Measurements from ENCODE around the gene BGN. TPM values are rescaled to one million over a fixed set of nuclear protein-coding genes. Genes with fewer than 3 reads are reported as not detected.

BGN gene
- total RNA-seq, 1 experiment from 2014 or later = 5.7 TPM

- peak; percentile 41 for DNase-seq (ENCODE audit: low read depth)
These were observed 34.0 kb upstream of the BGN start for GRCh38 chrX:153460826-153461225.

- DNase-seq (ENCODE audit: low read depth) = no peak
These were observed 32.5 kb upstream of the BGN start for GRCh38 chrX:153462291-153462690.

- no peak for DNase-seq (ENCODE audit: low read depth)
These were observed 31.7 kb upstream of the BGN start for GRCh38 chrX:153463031-153463430.

GRCh38 chrX:153463556-153463955 lies 31.2 kb upstream of the BGN start:
- no peak for DNase-seq (ENCODE audit: low read depth)

- no peak for DNase-seq (ENCODE audit: low read depth)
These were observed 30.7 kb upstream of the BGN start for GRCh38 chrX:153464116-153464515.

- DNase-seq (ENCODE audit: low read depth) = no peak
These were observed 28.9 kb upstream of the BGN start for GRCh38 chrX:153465691-153466380.

- no peak for DNase-seq (ENCODE audit: low read depth)
These were observed 26.7 kb upstream of the BGN start for GRCh38 chrX:153468008-153468580.

GRCh38 chrX:153469811-153470410 lies 24.9 kb upstream of the BGN start:
- peak; percentile 46 for DNase-seq (ENCODE audit: low read depth)

- peak; percentile 91 for DNase-seq (ENCODE audit: low read depth)
These were observed 24.1 kb upstream of the BGN start, which contains the start of gene HAUS7 for GRCh38 chrX:153470411-153471363. Gene HAUS7 (minus strand): TSS chrX:153470576. CDS start chrX:153470557, 19 bp downstream.

GRCh38 chrX:153471663-153472280 lies 23.0 kb upstream of the BGN start:
- DNase-seq (ENCODE audit: low read depth) = no peak

- no peak for DNase-seq (ENCODE audit: low read depth)
These were observed 21.7 kb upstream of the BGN start for GRCh38 chrX:153473126-153473525.

GRCh38 chrX:153474266-153474665 lies 20.5 kb upstream of the BGN start:
- no peak for DNase-seq (ENCODE audit: low read depth)

GRCh38 chrX:153474718-153475117 lies 20.1 kb upstream of the BGN start:
- DNase-seq (ENCODE audit: low read depth) = peak; percentile 72

- DNase-seq (ENCODE audit: low read depth) = no peak
These were observed 19.5 kb upstream of the BGN start for GRCh38 chrX:153475271-153475670.

GRCh38 chrX:153475751-153476281 lies 19.0 kb upstream of the BGN start:
- DNase-seq (ENCODE audit: low read depth) = no peak

- peak; percentile 82 for DNase-seq (ENCODE audit: low read depth)
These were observed 18.0 kb upstream of the BGN start for GRCh38 chrX:153476666-153477363.

- no peak for DNase-seq (ENCODE audit: low read depth)
These were observed 17.4 kb upstream of the BGN start for GRCh38 chrX:153477364-153477857.

GRCh38 chrX:153477901-153478300 lies 16.9 kb upstream of the BGN start:
- no peak for DNase-seq (ENCODE audit: low read depth)

GRCh38 chrX:153478746-153479145 lies 16.0 kb upstream of the BGN start:
- DNase-seq (ENCODE audit: low read depth) = no peak

- DNase-seq (ENCODE audit: low read depth) = no peak
These were observed 13.7 kb upstream of the BGN start for GRCh38 chrX:153481043-153481442.

Data from Daoy (cell line).